Adrenal gland (tissue), 5 donors: Measurements from ENCODE around the gene FGFR3.

Experiments
- POLR2A ChIP-seq, 2 donors: fragments of 450-650 bp; IDR thresholded peaks; one replicate each; pipeline ENCODE4 v1.6.1; 2017; ENCODE audit warnings: antibody characterized with exemption in 2 of 2, mild to moderate bottlenecking in 2 of 2, moderate library complexity in 1 of 2
- TF ChIP-seq, protein P1 (sequence below), 6 experiments: fragments of 450-650 bp in 4 of 6; fragments of 200-600 bp in 2 of 6; sonication (generic) in 1 of 6; IDR thresholded peaks; 1 replicate in 5 of 6; 2 replicates in 1 of 6; pipeline versions ENCODE4 v1.5.1 to v1.8.0; 2016 to 2021; ENCODE audit warnings: antibody characterized with exemption in 6 of 6, mild to moderate bottlenecking in 2 of 6, moderate library complexity in 1 of 6
- donor health status: DM: no; HTN: no; CAD: no.

DNA sequence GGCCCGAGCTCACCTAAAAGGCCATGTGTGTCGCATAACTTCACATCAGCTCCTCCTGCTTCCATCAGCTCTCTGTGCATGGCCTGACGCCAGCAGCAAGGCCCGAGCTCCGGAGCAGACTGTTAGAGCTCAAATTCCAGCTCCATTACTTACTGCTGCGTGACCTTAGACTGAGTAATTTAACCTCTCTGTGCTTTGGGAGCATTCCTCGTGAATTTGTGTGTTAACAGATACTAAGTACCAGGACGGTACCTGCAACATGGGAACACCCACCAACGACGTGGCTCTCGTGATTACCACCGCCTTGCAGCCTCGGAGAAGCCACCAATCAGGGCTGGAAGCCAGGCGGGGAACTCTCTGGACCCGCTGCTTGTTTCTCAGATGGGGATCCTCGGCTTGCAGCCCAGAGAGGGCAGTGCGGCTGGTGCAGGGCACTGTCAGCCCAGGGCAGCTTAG is 49.9 kb downstream of the FGFR3 start:
- TF ChIP-seq, protein P1, sequence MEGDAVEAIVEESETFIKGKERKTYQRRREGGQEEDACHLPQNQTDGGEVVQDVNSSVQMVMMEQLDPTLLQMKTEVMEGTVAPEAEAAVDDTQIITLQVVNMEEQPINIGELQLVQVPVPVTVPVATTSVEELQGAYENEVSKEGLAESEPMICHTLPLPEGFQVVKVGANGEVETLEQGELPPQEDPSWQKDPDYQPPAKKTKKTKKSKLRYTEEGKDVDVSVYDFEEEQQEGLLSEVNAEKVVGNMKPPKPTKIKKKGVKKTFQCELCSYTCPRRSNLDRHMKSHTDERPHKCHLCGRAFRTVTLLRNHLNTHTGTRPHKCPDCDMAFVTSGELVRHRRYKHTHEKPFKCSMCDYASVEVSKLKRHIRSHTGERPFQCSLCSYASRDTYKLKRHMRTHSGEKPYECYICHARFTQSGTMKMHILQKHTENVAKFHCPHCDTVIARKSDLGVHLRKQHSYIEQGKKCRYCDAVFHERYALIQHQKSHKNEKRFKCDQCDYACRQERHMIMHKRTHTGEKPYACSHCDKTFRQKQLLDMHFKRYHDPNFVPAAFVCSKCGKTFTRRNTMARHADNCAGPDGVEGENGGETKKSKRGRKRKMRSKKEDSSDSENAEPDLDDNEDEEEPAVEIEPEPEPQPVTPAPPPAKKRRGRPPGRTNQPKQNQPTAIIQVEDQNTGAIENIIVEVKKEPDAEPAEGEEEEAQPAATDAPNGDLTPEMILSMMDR (IDR thresholded peaks at IDR 0.05), result no peak
- TF ChIP-seq POLR2A (IDR thresholded peaks at IDR 0.05), result no peak
